ENCODE measurements around the gene FMNL2. TPM values are rescaled to one million over a fixed set of nuclear protein-coding genes. Genes with fewer than 3 reads are reported as not detected.

Gene FMNL2
- total and polyA plus RNA-seq, 12 donors, result 3.3 to 16.0 (median 4.5) TPM

DNA sequence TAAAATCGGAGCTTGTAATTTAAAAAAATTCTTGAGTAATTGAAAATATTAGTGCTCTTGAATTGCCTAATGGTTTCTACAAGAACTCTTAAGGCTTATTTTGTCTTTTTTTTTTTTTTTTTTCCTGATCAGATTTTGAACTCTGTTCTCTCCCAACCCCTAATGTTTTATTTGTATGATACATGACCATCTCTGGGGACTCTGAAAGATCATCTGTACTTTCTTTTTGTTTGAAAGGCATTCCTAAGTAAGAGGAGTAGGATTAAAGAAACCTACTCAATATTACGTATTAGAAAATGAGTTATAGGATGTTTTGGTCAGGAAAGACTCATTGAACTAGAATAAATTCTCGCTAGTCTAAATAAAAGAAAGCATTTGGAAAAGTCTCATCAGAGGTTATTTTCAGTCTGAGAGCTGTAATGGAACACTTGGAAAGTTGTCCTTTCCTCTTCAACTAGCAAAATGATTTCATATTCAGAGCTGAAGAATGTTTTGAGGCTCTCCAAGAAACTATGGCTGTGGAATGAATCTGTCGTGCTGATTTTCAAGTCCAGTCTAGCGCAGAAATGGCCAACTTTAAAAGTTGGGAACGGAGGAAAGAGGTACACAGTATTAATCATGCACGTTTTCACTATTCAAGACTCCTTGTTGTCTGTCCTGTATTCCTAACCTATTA lies 199.6 kb downstream of the FMNL2 start:
- intact Hi-C loops (cut with DNase I), result loop anchor here in 1 of 10 donors (5.0 kb wide), 1 partner anchor 1103 kb away; no protein-coding TSS in a partner anchor
- peaks cover 0 to 22% (median 6%) of the 10 kb centered on the region in 9 donors for H3K4me1 ChIP-seq

DNA sequence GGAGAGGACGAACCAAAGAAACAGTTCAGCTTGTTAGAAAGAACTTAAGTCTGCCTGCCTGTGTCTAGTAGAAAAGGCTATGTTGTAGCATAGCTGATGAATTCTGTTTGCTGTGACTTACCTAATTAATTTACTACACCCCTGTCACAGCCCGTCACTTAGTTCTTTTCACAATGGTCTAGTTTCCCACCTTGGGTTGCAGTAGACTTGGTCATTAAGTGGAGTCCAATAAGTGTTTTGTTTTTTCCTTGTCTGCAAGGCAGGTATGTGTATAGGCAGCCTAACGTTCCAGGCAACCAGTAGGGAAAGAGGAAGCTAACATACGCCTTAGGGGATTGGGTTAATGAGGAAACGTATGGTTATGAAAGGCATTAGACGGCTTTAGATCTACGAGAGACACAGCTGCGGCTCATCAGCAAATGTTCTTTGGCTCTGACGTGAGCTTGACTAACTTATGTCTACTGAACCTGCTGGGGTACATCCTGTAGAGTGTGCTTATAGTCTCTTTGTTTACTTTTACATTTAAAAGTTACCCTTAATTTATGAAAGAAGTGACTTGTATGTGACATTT lies 202.2 kb downstream of the FMNL2 start:
- 72 to 75% methylated on average over 9 of the region's 9 CpGs for WGBS, 2 donors
- TF ChIP-seq, protein P1, sequence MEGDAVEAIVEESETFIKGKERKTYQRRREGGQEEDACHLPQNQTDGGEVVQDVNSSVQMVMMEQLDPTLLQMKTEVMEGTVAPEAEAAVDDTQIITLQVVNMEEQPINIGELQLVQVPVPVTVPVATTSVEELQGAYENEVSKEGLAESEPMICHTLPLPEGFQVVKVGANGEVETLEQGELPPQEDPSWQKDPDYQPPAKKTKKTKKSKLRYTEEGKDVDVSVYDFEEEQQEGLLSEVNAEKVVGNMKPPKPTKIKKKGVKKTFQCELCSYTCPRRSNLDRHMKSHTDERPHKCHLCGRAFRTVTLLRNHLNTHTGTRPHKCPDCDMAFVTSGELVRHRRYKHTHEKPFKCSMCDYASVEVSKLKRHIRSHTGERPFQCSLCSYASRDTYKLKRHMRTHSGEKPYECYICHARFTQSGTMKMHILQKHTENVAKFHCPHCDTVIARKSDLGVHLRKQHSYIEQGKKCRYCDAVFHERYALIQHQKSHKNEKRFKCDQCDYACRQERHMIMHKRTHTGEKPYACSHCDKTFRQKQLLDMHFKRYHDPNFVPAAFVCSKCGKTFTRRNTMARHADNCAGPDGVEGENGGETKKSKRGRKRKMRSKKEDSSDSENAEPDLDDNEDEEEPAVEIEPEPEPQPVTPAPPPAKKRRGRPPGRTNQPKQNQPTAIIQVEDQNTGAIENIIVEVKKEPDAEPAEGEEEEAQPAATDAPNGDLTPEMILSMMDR (IDR thresholded peaks at IDR 0.05), result no peak
- DNase-seq (no peak), ATAC-seq (peak in 1 of 8 donors; percentile 49)
- Histone ChIP-seq H3K9me3 (no peaks in the 10 kb centered on the region), H3K27ac (no peak overlapping the region), H3K36me3 (no peaks in the 10 kb centered on the region), H3K4me1 (peaks cover 0 to 22% (median 7%) of the 10 kb centered on the region in 9 donors), H3K4me3 (no peak overlapping the region), H3K27me3 (no peaks in the 10 kb centered on the region)
- intact Hi-C loops (cut with DNase I), result loop anchor here in 1 of 10 donors (5.0 kb wide), 1 partner anchor 1100 kb away; no protein-coding TSS in a partner anchor

More for the DNA sequence above, 199.6 kb downstream of the FMNL2 start:
- 64 to 75% methylated on average over 7 of the region's 7 CpGs for WGBS, 2 donors
- H3K4me3 ChIP-seq, result peak overlapping the region in 1 of 10 donors; percentile 14
- no peaks in the 10 kb centered on the region for H3K27me3 ChIP-seq
- ATAC-seq (peak in 2 of 8 donors; percentile 47 to 53), DNase-seq (no peak)
- peak overlapping the region in 2 of 10 donors; percentile 7 to 33 for H3K27ac ChIP-seq
- no peaks in the 10 kb centered on the region for H3K9me3 ChIP-seq
- TF ChIP-seq, protein P1 (IDR thresholded peaks at IDR 0.05), result no peak
- no peaks in the 10 kb centered on the region for H3K36me3 ChIP-seq

DNA sequence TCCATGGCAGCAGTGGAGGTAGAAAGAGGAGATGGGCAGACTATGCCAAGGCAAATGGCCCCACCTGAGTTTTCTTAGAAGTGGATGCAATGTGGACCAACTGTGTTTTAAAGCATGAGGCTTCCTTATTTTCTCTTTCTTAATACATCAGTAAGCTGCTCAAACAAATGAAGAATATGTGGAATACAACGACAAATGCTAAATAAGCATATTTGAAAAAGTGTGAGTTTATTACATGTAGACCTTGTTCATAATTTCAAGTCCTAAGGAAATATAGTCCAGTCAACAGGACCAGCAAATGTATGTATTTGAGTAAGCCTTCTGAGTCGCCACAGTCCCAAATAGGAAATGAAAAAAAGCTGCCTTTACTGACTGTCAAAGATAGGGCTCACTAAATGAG lies 204.4 kb downstream of the FMNL2 start:
- DNase-seq (no peak), ATAC-seq (no peak)
- no peaks in the 10 kb centered on the region for H3K9me3 ChIP-seq
- 96 to 100% methylated on average over 2 of the region's 2 CpGs for WGBS, 2 donors
- intact Hi-C loops (cut with DNase I), result loop anchor here in 1 of 10 donors (5.0 kb wide), 1 partner anchor 1098 kb away; no protein-coding TSS in a partner anchor
- no peak overlapping the region for H3K4me3 ChIP-seq
- H3K27me3 ChIP-seq, result no peaks in the 10 kb centered on the region
- no peaks in the 10 kb centered on the region for H3K36me3 ChIP-seq
- no peak overlapping the region for H3K27ac ChIP-seq
- TF ChIP-seq, protein P1 (IDR thresholded peaks at IDR 0.05), result no peak
- H3K4me1 ChIP-seq, result peaks cover 0 to 38% (median 12%) of the 10 kb centered on the region in 9 donors

DNA sequence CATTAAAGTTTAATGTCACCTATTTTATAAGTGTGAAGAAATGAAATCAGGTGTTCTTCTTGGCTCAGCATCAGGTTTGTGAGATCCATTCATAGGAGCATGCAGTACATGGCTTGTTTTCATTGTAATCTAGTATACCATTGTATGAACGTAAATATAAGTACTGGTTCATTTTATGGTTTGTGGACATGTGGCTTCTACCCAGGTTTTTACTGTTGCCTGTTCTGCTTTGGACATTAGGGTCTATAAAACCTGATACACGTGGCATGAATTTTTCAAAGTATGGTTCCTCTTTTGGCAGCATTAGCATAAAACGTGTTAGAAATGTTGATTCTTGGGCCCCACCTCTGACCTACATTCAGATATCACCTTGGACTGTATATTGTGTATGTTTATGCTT lies 206.7 kb downstream of the FMNL2 start:
- no peaks in the 10 kb centered on the region for H3K27me3 ChIP-seq
- H3K4me3 ChIP-seq, result no peak overlapping the region
- H3K27ac ChIP-seq, result no peak overlapping the region
- WGBS, 2 donors, result 88 to 93% methylated on average over 3 of the region's 3 CpGs
- ATAC-seq (no peak), DNase-seq (no peak)
- intact Hi-C loops (cut with DNase I), result loop anchor here in 1 of 10 donors (10.0 kb wide), 1 partner anchor 207 kb away; the partner anchor contains the start of gene FMNL2
- peaks cover 0 to 43% (median 17%) of the 10 kb centered on the region in 9 donors for H3K4me1 ChIP-seq
- no peaks in the 10 kb centered on the region for H3K9me3 ChIP-seq
- TF ChIP-seq, protein P1 (IDR thresholded peaks at IDR 0.05), result no peak
- no peaks in the 10 kb centered on the region for H3K36me3 ChIP-seq
